HG02571 (cell line): Measurements from ENCODE around the gene JDP2.

Source experiments
- ATAC-seq: cut with Tn5 transposase; IDR thresholded peaks from one replicate; pipeline ENCODE4 v1.9.1; 2021; ENCODE audit warnings: mild to moderate bottlenecking, moderate library complexity; ENCODE audit not compliant: unreplicated experiment

JDP2 gene

DNA sequence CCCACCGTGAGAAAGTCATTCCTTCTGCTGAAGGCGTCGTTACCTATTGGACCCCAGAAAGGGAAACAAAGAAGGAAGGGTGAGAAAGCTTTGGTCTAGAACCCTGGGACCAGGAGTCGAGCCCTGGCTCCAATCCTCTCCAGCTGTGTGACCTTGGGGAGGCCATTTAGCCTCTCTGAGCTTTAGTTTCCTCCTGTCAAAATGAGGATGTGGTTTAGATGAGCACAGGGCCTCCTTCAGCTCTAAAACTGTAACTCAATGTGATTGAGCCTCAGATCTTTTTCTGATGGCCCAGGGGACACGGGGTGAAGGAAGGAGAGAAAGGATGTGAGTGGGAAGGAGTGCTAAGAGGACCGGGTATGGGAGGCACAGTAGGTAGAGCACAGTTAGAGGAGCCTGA lies 7.7 kb downstream of the JDP2 start:
- ATAC-seq, result no peak

- no peak for ATAC-seq
Observed at GRCh38 chr14:75437201-75438143, 9.7 kb downstream of the JDP2 start.

GRCh38 chr14:75438486-75439080 lies 10.8 kb downstream of the JDP2 start:
- ATAC-seq, result no peak

- peak; percentile 65 for ATAC-seq
Observed at GRCh38 chr14:75439989-75440388, 12.2 kb downstream of the JDP2 start.

- no peak for ATAC-seq
Observed at GRCh38 chr14:75440733-75441477, 13.1 kb downstream of the JDP2 start.

DNA sequence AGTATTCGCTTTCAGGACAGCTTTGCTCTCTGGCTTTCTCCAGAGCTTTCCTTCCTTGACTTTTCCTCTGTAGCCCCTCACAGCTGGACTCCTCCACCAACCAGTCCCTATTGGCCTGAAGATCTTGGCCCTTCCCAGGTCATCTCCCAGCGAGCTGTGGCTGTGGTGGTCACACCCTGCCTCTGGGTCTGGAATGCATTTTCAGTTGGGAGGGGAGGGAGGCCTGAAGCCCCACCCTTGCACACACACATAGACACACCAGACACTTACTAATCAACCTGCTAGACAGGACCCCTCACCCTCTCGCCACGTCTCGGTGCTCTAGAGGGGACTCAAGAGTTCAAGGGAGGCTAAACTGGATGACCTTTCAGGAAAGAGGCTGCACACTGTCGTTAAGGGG lies 13.9 kb downstream of the JDP2 start:
- no peak for ATAC-seq

- ATAC-seq, result no peak
Observed at GRCh38 chr14:75442166-75442565, 14.3 kb downstream of the JDP2 start.

- no peak for ATAC-seq
Observed at GRCh38 chr14:75442642-75443041, 14.8 kb downstream of the JDP2 start.

- ATAC-seq, result no peak
Observed at GRCh38 chr14:75443203-75443969, 15.6 kb downstream of the JDP2 start.

- ATAC-seq, result no peak
Observed at GRCh38 chr14:75445236-75445635, 17.4 kb downstream of the JDP2 start.

GRCh38 chr14:75445963-75446362 lies 18.1 kb downstream of the JDP2 start:
- no peak for ATAC-seq

DNA sequence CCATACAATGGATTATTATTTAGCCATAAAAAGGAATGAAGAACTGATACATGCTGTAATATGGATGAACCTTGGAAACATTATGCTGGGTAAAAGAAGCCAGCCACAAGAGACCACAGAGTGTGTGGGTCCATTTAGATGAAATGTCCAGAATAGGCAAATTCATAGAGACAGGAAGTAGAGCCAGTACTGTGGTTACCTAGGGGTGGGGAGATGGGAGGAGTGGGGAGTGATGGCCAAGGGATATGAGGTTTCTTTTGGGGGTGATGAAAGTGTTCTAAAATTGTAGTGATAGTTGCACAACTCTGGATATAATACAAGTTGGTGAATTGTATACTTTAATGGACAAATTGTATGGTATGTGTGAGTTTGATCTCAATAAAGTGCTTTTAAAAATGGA lies 18.6 kb downstream of the JDP2 start:
- no peak for ATAC-seq

DNA sequence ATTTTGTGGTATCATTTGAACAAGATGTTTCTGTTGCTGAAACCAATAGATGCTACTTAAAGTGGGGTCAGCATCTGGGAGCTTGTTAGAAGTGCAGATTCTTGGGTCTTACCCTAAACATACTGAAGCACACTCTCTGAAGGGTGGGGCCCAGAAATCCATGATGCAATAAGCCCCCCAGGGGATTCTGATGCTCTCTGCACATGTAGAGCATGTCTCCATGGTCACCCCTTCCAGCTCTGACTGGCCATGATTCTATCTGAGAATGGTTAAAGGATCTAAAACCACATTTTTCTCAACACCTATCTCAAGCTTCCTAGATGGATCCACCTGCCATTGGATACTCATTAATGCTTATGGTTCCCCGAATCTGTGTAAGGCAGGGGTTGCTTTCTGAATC lies 20.4 kb downstream of the JDP2 start:
- no peak for ATAC-seq

GRCh38 chr14:75449036-75449435 lies 21.2 kb downstream of the JDP2 start:
- ATAC-seq, result no peak

GRCh38 chr14:75449696-75450095 lies 21.9 kb downstream of the JDP2 start:
- ATAC-seq, result no peak

DNA sequence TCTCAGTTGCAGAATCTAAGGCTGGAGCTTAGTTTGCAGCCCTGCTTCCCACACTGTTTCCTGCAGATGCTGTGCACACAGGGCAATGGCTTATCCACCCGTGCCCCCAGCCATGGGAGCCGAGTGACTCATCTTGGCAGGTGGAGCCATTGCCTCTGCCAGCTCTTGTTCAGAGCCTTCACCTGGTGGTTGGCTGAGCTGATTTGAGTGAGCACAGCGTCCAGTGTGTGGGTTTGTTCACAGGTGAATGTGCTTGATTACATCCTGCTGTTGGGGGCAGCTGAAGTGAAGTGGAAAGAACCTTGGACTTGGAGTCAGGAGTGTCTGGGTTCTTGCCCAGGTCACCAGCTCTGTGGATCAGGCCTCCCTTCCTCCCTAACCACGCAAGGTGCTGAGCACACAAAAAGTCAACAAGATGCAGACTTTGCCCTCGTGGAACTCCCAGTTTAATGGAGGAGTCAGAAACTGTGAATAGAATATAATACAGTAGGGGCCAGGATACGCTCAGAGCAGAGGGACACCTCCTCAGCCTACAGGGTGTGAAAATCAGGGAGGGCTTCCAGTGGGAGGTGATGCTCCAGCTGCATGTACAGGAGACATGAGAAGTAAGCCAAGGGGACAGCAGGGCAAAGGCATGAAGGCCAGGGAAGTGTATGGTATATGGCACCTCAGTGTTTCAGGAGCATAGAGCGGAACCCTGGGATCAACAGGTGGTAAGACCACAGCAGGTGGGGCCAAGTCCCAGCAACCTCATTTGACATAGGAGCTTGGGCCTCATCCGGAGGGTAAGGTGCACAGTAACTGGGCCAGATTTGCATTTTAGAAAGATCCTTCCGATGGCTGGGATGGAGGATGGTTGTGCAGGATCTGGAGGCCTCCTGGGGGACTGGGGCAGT lies 22.8 kb downstream of the JDP2 start:
- ATAC-seq, result no peak

DNA sequence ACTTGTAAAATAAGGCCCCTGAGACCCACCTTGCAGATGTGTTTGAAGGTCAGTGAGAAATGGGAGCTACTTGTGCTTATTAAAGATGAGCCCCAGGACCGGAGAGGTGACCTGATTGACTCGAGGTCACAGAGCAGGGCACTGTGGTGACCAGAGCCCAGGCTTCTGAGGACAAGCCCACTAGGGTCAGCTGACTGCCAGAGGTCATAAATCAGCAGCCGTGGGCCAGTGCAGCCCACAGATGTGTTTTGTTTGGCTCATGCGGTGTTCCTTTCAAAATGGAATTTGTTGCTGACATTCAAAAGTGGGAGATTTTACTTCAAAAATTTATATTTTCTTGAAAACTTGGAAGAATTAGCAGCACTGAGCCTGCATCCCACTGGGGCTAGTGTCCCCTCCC lies 24.5 kb downstream of the JDP2 start:
- ATAC-seq, result no peak

DNA sequence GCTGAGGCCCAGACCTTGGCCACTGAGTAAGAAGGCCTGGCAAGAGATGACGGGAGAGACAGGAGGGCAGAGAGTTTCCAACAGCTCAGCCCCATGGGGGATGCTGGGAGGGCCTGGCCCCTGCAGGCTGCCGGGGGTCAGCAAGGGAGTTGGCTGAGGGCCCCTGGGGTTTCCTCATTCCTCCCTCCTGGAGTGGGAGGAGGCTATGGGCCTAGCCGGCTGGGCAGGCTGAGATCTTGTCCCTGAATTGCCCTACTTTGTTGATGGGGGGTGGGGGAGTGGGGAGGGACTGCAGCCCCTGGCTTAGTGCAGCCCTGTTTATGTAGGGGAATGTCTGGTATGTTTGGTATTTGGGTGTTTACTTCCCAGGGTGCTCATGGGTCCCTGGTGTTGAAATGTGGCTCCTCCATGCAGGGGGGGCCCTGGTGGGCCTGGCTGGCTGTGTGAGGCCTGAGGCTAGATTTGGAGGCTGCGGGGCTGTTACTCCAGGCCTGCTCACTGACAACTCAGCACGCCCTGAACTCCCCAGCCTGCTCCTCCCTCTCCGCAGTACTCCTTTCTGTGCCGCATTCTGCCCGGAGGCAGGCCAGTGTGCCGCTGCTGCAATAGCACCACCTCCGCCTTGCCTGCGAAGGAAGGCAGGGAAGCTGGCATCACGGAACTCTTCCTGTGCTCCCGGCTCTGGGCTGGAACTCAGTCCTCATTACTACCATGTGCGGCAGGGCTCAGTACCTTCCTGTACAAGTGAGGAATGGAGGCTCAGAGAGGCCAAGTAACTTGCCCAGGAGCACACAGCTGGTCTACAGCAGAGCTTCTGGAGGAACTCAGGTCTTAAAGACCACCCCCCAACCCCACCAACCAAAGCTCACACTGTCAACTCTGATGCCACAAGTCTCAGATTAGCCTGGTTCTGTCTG lies 25.3 kb downstream of the JDP2 start:
- ATAC-seq, result no peak
